MG63 (cell line): ENCODE results near the gene EXOC3L1. TPM values are rescaled to one million over a fixed set of nuclear protein-coding genes. Genes with fewer than 3 reads are reported as not detected.

ENCODE experiments used
- DNase-seq: peaks from one replicate; pipeline ENCODE4 v3.0.0-alpha.2; 2020
- H3K27me3 ChIP-seq: fragments of 250-450 bp; sonication (Bioruptor Pico); 2 replicates; pipeline ENCODE4 v1.5.1; 2020; ENCODE audit warnings: mild to moderate bottlenecking, moderate library complexity
- H3K36me3 ChIP-seq: fragments of 250-450 bp; sonication (Bioruptor Pico); 2 replicates; pipeline ENCODE4 v1.5.1; 2020; ENCODE audit warnings: mild to moderate bottlenecking, moderate library complexity
- H3K4me3 ChIP-seq: fragments of 250-450 bp; sonication (Bioruptor Pico); 2 replicates; pipeline ENCODE4 v1.5.1; 2020; ENCODE audit warnings: mild to moderate bottlenecking, moderate library complexity
- H3K9me3 ChIP-seq: fragments of 250-450 bp; sonication (Bioruptor Pico); 2 replicates; pipeline ENCODE4 v1.5.1; 2020; ENCODE audit warnings: mild to moderate bottlenecking, moderate library complexity
- total RNA-seq: library from RNA; depleted of rRNA; stranded (reverse); fragments of >200 nt; shearing (Covaris generic); gene quantifications from 2 replicates; pipeline ENCODE4 v1.2.3, GENCODE V29; 2014; ENCODE audit warnings: low replicate concordance

EXOC3L1 gene
- total RNA-seq, 1 experiment from 2014 or later, result not detected

DNA sequence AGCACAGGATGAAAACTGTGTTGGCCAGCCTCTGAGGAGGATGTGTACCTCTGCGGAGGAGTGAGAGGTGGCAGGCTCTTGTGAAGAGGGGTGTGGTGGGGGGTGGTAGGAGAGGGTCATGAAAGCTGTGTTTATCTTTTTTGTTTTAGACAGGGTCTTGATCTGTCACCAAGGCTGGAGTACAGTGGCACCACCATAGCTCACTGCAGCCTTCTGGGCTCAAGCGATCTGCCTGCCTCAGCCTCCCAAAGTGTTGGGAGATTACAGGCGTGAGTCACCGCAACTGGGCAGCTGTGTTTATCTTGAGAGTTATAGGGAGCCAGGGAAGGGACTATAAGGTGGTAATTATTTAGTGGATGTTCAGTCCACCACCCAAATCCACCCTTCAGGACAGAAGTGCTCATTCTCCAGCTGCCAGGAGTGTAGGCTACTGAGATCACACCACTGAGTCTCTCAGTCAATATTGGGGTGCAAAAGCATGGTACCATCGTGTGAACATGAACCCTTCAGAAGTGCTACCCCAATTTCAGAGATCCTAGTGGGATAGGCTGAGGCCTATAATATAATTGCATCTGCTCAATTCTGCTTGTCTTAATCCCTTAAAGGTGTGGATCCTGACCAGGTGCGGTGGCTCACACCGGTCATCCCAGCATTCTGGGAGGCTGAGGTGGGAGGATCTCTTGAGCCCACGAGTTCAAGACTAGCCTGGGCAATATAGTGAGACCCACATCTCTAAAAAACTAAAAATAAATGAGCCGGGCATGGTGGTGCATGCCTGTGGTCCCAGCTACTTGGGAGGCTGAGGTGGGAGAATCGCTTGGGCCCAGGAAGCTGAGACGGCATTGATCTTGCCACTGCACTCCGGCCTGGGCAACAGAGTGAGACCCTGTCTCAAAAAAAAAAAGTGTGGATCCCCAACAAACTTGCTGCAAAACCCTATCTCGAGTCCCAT, 788 bp upstream of the EXOC3L1 start:
- peak; percentile 48 for DNase-seq
- Histone ChIP-seq H3K4me3 (no peak overlapping the region), H3K27me3 (no peaks in the 10 kb centered on the region), H3K9me3 (no peaks in the 10 kb centered on the region), H3K36me3 (peaks cover 16% of the 10 kb centered on the region)

GRCh38 chr16:67188798-67189197, 1.1 kb downstream of the EXOC3L1 start:
- Histone ChIP-seq H3K36me3 (no peaks in the 10 kb centered on the region; the same call in none of the 2 replicates), H3K4me3 (no peak overlapping the region), H3K9me3 (no peaks in the 10 kb centered on the region), H3K27me3 (no peaks in the 10 kb centered on the region)
- no peak for DNase-seq

- Histone ChIP-seq H3K9me3 (no peaks in the 10 kb centered on the region), H3K4me3 (no peak overlapping the region), H3K36me3 (no peaks in the 10 kb centered on the region; the same call in 1 of the 2 replicates), H3K27me3 (no peaks in the 10 kb centered on the region)
- no peak for DNase-seq
Measured at GRCh38 chr16:67188323-67188722, 1.6 kb downstream of the EXOC3L1 start.

- Histone ChIP-seq H3K4me3 (no peak overlapping the region), H3K36me3 (no peaks in the 10 kb centered on the region), H3K9me3 (no peaks in the 10 kb centered on the region), H3K27me3 (no peaks in the 10 kb centered on the region)
- no peak for DNase-seq
Measured at GRCh38 chr16:67187175-67187890, 2.6 kb downstream of the EXOC3L1 start.

DNA sequence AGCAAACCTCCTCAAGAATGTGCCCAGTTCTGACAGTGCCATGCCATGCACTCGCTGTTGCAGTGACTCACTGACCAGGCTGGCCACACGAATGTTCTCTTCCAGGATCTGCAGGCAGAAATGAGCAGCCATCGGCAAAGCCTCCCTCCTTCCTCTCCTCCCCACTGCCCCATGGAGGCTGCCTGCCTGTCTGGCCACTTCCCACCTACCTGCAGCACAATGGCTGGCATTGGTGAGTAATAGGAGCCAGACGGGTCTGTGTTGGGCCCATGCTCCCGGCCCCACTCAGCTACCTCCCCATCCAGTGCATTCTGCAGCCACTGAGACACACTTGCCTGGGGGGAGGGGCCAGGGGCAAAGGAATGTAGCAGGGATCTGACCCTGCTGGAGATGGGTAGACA, 3.4 kb downstream of the EXOC3L1 start:
- no peaks in the 10 kb centered on the region for H3K27me3 ChIP-seq
- H3K4me3 ChIP-seq, result no peak overlapping the region
- no peaks in the 10 kb centered on the region for H3K36me3 ChIP-seq
- no peaks in the 10 kb centered on the region for H3K9me3 ChIP-seq
- peak; percentile 49 for DNase-seq

DNA sequence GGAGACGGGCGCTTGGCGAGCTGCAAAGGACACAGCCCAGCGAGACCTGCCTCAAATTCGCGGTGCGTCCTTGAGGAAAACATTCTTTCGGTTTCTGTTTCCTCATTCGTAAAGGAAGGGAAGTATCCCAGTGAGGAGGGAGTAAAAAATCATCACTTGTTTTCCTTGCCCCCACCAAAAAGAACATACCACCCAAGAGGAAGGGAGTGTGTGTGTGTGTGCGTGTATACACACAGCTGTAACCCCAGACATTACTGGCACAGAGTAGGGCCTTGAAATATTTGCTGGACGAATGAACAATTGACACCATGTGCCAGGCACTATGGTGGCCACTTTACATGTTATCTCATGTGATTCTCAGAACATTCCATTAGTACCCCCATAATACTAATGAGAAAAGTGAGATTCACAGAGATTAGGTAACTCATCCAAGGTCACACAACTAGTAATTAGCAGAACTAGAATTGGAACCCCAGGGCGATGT, 4.2 kb downstream of the EXOC3L1 start:
- Histone ChIP-seq H3K27me3 (no peaks in the 10 kb centered on the region), H3K4me3 (no peak overlapping the region)
- no peak for DNase-seq

GRCh38 chr16:67184995-67185650, 4.8 kb downstream of the EXOC3L1 start:
- Histone ChIP-seq H3K36me3 (no peaks in the 10 kb centered on the region), H3K27me3 (no peaks in the 10 kb centered on the region), H3K4me3 (no peak overlapping the region), H3K9me3 (no peaks in the 10 kb centered on the region)
- DNase-seq, result peak; percentile 83

More for the DNA sequence above, 4.2 kb downstream of the EXOC3L1 start:
- H3K36me3 ChIP-seq, result no peaks in the 10 kb centered on the region
- no peaks in the 10 kb centered on the region for H3K9me3 ChIP-seq

GRCh38 chr16:67184453-67184994, 5.4 kb downstream of the EXOC3L1 start:
- no peak for DNase-seq
- Histone ChIP-seq H3K9me3 (no peaks in the 10 kb centered on the region), H3K36me3 (no peaks in the 10 kb centered on the region), H3K4me3 (peak overlapping the region; percentile 87), H3K27me3 (no peaks in the 10 kb centered on the region)

- peak; percentile 93 for DNase-seq
- H3K9me3 ChIP-seq, result no peaks in the 10 kb centered on the region
- no peaks in the 10 kb centered on the region for H3K36me3 ChIP-seq
- H3K4me3 ChIP-seq, result peak within 1 kb of the TSS; percentile 87
- no peaks in the 10 kb centered on the region for H3K27me3 ChIP-seq
Measured at GRCh38 chr16:67183627-67184452, 6.1 kb downstream of the EXOC3L1 start, which contains the start of gene MATCAP1. TSS of gene MATCAP1 (minus strand) at chr16:67183963. CDS start at chr16:67180610, 3,353 bp downstream.

- no peak for DNase-seq
- no peaks in the 10 kb centered on the region for H3K27me3 ChIP-seq
- H3K4me3 ChIP-seq, result peak overlapping the region; percentile 87
- H3K9me3 ChIP-seq, result no peaks in the 10 kb centered on the region
- H3K36me3 ChIP-seq, result no peaks in the 10 kb centered on the region
Measured at GRCh38 chr16:67183284-67183626, 6.7 kb downstream of the EXOC3L1 start.

- H3K4me3 ChIP-seq, result no peak overlapping the region
- H3K36me3 ChIP-seq, result no peaks in the 10 kb centered on the region
- no peak for DNase-seq
- no peaks in the 10 kb centered on the region for H3K9me3 ChIP-seq
- no peaks in the 10 kb centered on the region for H3K27me3 ChIP-seq
Measured at GRCh38 chr16:67182288-67182687, 7.6 kb downstream of the EXOC3L1 start.

DNA sequence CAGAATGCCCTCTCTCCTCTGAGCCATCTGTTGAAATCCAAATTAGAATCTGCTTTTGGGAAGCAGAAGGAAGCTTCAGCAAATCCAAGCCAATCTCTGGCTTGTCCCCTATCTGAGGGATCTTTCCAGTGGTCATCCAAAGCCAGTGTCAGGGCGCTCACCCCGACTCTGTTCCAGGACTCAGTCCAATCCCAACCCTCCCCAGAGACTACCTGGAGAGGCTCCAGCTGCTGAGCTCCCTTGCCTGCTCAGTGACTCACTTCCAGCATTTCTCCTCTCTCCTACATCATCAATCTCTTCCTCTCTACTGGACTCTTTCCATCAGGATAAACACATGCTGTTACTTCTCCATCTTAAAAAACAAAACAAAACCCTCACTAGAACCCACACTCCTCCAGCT, 8.6 kb downstream of the EXOC3L1 start:
- Histone ChIP-seq H3K4me3 (no peak overlapping the region), H3K9me3 (no peaks in the 10 kb centered on the region), H3K36me3 (no peaks in the 10 kb centered on the region), H3K27me3 (no peaks in the 10 kb centered on the region)
- DNase-seq, result peak; percentile 66

- no peaks in the 10 kb centered on the region for H3K36me3 ChIP-seq
- DNase-seq, result no peak
- no peaks in the 10 kb centered on the region for H3K9me3 ChIP-seq
- no peaks in the 10 kb centered on the region for H3K27me3 ChIP-seq
- H3K4me3 ChIP-seq, result no peak overlapping the region
Measured at GRCh38 chr16:67180166-67180565, 9.8 kb downstream of the EXOC3L1 start.

DNA sequence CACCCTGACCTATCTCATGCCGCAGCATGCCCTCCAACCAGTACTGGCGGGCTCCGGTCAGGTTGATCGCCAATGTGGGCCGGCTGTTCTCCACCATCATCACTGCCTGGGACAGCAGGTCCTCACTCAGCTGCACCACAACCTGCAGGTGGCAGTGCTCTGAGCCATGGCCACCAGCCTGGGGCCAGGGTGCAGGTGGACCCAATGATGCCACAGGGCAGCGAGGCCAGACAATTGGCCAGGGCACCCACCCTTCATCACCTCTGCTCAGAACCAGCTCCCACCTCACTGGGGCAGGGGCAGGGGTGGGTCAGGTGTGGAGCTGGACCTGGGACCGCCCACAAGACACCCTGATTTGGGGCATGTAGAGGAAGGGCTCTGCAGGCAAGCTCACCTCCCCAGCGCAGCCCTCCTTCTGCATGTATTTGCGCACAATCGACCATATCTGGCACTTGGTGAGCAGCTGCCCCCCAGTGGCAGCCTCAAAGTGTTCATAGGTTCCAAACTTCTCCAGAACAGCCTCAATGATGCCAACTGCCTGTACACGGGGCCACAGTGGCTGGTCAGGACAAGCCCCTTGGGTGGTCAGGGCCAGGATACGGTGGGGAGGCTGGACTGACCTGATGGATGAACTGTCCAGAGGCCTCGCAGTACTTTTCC, 10.4 kb downstream of the EXOC3L1 start:
- Histone ChIP-seq H3K9me3 (no peaks in the 10 kb centered on the region), H3K4me3 (no peak overlapping the region), H3K36me3 (no peaks in the 10 kb centered on the region), H3K27me3 (no peaks in the 10 kb centered on the region)
- no peak for DNase-seq
